ENCODE data around the gene MGST2. TPM values are rescaled to one million over a fixed set of nuclear protein-coding genes. Genes with fewer than 3 reads are reported as not detected.
"Not testable (repeated sequence)": the region's sequence is repeated elsewhere in the genome, so short reads cannot be mapped to it uniquely, and the experiment has no call there.

Gene MGST2
- total RNA-seq, 1 donor from 2014 or later, result 29.8 TPM

DNA sequence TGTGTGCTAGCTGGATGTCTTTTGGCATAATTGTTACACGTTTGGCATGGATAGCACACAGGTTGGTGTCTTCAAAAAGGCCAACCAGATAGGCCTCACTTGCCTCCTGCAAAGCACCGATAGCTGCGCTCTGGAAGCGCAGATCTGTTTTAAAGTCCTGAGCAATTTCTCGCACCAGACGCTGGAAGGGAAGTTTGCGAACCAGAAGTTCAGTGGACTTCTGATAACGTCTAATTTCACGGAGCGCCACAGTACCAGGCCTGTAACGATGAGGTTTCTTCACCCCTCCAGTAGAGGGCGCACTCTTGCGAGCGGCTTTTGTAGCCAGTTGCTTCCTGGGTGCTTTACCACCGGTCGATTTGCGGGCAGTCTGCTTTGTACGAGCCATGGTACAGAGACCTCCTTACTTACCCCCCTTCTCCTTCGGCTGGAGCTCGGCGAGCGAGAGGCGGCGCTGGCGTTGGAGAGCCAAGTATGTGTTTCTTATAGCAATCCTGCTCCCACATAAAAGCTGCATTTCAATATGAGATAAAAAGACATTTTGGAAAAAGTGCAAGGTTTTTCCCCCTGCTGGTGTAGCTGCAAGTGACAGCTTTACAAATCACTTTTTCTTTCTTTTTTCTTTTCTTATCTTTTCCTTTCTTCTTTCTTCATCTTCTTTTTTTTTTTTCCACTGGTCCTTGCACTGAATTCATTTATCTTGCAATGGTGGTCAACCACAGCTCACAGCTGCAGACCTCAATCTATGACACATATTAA, 32.7 kb downstream of the MGST2 start:
- H3K27ac Mint-ChIP-seq; H3K4me1 Mint-ChIP-seq; H3K27me3 Mint-ChIP-seq (ENCODE audit: low read depth); DNase-seq (ENCODE audit: low spot score in 2 of 2, unreplicated experiment in 2 of 2); H3K4me3 Mint-ChIP-seq: not testable (repeated sequence)
- TF ChIP-seq, protein P1, sequence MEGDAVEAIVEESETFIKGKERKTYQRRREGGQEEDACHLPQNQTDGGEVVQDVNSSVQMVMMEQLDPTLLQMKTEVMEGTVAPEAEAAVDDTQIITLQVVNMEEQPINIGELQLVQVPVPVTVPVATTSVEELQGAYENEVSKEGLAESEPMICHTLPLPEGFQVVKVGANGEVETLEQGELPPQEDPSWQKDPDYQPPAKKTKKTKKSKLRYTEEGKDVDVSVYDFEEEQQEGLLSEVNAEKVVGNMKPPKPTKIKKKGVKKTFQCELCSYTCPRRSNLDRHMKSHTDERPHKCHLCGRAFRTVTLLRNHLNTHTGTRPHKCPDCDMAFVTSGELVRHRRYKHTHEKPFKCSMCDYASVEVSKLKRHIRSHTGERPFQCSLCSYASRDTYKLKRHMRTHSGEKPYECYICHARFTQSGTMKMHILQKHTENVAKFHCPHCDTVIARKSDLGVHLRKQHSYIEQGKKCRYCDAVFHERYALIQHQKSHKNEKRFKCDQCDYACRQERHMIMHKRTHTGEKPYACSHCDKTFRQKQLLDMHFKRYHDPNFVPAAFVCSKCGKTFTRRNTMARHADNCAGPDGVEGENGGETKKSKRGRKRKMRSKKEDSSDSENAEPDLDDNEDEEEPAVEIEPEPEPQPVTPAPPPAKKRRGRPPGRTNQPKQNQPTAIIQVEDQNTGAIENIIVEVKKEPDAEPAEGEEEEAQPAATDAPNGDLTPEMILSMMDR (IDR thresholded peaks at IDR 0.05; ENCODE audit: unreplicated experiment), result peak; percentile 66
- peaks cover 40% of the 10 kb centered on the region for H3K36me3 Mint-ChIP-seq
- H3K9me3 Mint-ChIP-seq, result peaks cover 13% of the 10 kb centered on the region

DNA sequence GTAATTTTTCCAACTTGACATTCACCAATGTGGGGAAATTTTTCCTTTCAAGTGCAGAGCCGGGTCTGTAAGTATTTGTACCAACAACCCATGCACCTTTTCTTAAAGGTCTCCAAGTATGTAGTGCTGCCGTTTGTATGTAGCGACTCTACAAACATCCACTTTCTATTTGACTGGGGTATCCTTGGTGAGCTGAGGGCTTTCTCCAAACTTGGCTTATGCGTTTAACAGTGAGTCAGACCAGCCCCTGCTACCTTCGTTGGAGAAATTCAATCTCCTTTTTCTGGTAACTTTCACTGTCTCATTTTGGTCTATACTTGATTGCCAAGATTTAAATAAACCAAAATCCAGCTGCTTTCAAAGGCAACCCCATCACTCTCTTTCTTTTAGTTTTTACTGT, 34.9 kb downstream of the MGST2 start:
- Mint-ChIP-seq H3K27ac (no peak overlapping the region), H3K4me3 (no peak overlapping the region), H3K36me3 (peaks cover 44% of the 10 kb centered on the region), H3K9me3 (peaks cover 13% of the 10 kb centered on the region), H3K4me1 (peaks cover 3% of the 10 kb centered on the region), H3K27me3 (ENCODE audit: low read depth) (no peaks in the 10 kb centered on the region)
- no peak for DNase-seq (ENCODE audit: low spot score in 2 of 2, unreplicated experiment in 2 of 2)
- TF ChIP-seq, protein P1 (IDR thresholded peaks at IDR 0.05; ENCODE audit: unreplicated experiment), result no peak

DNA sequence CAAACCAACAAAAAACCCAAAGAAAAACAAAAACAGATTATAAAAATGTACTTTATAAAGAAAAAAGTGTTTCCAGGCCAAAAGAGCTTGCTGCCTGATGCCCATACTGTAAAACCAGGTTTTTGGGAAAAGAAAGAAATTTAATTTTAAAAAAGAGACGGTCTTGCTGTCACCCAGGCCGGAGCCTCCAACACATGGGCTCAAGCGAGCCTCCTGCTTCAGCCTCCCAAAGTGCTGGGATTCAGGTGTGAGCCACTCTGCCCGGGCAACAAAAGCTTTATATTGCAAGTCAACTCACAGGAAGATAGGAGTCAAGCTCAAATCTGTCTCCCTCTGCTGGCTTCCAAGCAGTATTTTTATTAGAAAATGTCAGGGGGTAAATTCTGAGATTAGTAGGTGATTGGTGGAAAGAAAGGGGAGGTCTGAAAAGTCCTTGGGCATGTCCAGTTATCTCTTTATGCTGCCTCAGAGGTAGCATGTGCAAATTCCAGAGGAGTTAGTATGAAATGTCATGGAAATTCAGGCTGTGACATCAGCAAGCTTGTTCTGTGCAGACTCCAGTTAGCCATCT, 39.4 kb downstream of the MGST2 start:
- Mint-ChIP-seq H3K27ac (no peak overlapping the region), H3K4me3 (no peak overlapping the region), H3K4me1 (peaks cover 9% of the 10 kb centered on the region), H3K27me3 (ENCODE audit: low read depth) (no peaks in the 10 kb centered on the region), H3K36me3 (peaks cover 48% of the 10 kb centered on the region), H3K9me3 (no peaks in the 10 kb centered on the region)
- no peak for DNase-seq (ENCODE audit: low spot score in 2 of 2, unreplicated experiment in 2 of 2)
- TF ChIP-seq, protein P1 (IDR thresholded peaks at IDR 0.05; ENCODE audit: unreplicated experiment), result no peak

DNA sequence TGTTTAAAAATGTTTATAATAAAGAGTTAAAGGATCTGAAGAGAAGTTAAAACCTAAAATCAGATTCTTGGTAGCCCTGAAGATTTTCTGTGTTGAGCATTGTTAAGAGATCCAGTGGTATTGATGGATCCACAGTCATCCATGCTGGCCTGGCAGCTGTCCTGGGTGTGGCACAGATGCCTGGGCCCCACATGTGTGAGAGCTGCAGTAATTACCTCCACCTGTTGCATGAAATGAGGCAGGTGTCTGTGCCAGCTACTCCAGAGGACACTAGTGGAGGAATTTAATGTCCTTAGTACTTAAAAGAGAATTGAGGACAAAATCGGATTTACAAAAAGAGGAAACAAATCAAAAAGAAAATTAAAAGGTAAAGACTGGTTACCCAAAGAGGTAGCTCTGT, 44.0 kb downstream of the MGST2 start:
- TF ChIP-seq, protein P1 (IDR thresholded peaks at IDR 0.05; ENCODE audit: unreplicated experiment), result no peak
- no peak overlapping the region for H3K4me3 Mint-ChIP-seq
- no peak for DNase-seq (ENCODE audit: low spot score in 2 of 2, unreplicated experiment in 2 of 2)
- no peaks in the 10 kb centered on the region for H3K27me3 Mint-ChIP-seq (ENCODE audit: low read depth)
- no peaks in the 10 kb centered on the region for H3K9me3 Mint-ChIP-seq
- H3K4me1 Mint-ChIP-seq, result peaks cover 48% of the 10 kb centered on the region
- peaks cover 33% of the 10 kb centered on the region for H3K36me3 Mint-ChIP-seq
- H3K27ac Mint-ChIP-seq, result peak overlapping the region; percentile 83

DNA sequence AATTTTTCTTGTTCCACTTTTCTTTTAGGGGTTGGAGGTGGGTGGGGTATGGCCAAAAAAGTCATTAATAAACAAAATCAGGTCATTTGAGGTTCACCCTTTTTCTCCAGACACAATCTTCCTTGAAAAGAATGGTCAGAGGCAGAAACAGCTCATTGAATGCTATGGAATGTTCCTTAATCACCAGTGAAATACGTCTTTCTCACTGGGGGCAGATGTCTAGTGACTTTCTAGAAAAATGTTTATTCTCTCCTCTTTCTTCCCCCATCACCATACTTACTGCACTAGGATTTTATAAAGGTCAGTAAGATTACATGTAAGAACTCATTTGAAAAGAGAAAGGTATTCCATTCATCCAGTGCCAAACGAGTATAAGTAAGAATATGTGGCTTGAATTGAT, 44.5 kb downstream of the MGST2 start:
- peaks cover 32% of the 10 kb centered on the region for H3K36me3 Mint-ChIP-seq
- no peak for DNase-seq (ENCODE audit: low spot score in 2 of 2, unreplicated experiment in 2 of 2)
- no peak overlapping the region for H3K4me3 Mint-ChIP-seq
- TF ChIP-seq, protein P1 (IDR thresholded peaks at IDR 0.05; ENCODE audit: unreplicated experiment), result no peak
- H3K4me1 Mint-ChIP-seq, result peaks cover 51% of the 10 kb centered on the region
- H3K27me3 Mint-ChIP-seq (ENCODE audit: low read depth), result no peaks in the 10 kb centered on the region
- no peaks in the 10 kb centered on the region for H3K9me3 Mint-ChIP-seq
- peak overlapping the region; percentile 83 for H3K27ac Mint-ChIP-seq

Data from mesothelial cell of epicardium (in vitro differentiated cells).